ENCODE data around the gene IGFL2.

DNA sequence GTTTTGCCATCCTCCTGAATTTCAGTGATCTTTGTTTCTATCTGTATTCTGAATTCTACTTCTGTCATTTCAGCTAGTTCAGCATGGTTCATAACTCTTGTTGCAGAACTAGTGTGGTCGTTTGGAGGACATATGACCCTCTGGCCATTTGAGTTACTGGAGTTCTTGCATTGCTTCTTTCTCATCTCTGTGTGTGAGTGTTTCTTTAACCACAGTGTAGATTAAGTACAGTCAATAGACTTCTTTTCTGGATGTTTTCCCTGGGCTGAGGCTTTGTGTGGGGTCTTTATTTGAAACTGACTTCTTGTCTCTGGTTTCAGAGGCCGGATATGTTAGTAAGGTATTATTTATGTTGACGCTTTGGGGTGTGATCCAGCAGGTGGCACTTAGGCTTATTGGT is 14.7 kb downstream of the IGFL2 start:
- TF ChIP-seq, protein P1, sequence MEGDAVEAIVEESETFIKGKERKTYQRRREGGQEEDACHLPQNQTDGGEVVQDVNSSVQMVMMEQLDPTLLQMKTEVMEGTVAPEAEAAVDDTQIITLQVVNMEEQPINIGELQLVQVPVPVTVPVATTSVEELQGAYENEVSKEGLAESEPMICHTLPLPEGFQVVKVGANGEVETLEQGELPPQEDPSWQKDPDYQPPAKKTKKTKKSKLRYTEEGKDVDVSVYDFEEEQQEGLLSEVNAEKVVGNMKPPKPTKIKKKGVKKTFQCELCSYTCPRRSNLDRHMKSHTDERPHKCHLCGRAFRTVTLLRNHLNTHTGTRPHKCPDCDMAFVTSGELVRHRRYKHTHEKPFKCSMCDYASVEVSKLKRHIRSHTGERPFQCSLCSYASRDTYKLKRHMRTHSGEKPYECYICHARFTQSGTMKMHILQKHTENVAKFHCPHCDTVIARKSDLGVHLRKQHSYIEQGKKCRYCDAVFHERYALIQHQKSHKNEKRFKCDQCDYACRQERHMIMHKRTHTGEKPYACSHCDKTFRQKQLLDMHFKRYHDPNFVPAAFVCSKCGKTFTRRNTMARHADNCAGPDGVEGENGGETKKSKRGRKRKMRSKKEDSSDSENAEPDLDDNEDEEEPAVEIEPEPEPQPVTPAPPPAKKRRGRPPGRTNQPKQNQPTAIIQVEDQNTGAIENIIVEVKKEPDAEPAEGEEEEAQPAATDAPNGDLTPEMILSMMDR (conservative IDR thresholded peaks at IDR 0.05; ENCODE audit: low read depth, low read length), result no peak
- TF ChIP-seq RCOR1 (IDR thresholded peaks at IDR 0.05; ENCODE audit: insufficient replicate concordance, low read length) (no peak), POLR2A (IDR thresholded peaks at IDR 0.05; ENCODE audit: low read depth, low read length) (no peak), MAZ (IDR thresholded peaks at IDR 0.05; ENCODE audit: borderline replicate concordance, low read depth, low read length) (no peak), RFX5 (IDR thresholded peaks at IDR 0.05; ENCODE audit: low read depth, low read length) (no peak), SMC3 (IDR thresholded peaks at IDR 0.05; ENCODE audit: low read depth, low read length) (no peak), BHLHE40 (IDR thresholded peaks at IDR 0.05; ENCODE audit: low read depth, low read length) (no peak), CEBPB (IDR thresholded peaks at IDR 0.05; ENCODE audit: low read depth, low read length) (no peak), RAD21 (IDR thresholded peaks at IDR 0.05; ENCODE audit: low read length) (no peak), MXI1 (IDR thresholded peaks at IDR 0.05; ENCODE audit: borderline replicate concordance, low read depth, low read length) (no peak)
- TF ChIP-seq, protein P2, sequence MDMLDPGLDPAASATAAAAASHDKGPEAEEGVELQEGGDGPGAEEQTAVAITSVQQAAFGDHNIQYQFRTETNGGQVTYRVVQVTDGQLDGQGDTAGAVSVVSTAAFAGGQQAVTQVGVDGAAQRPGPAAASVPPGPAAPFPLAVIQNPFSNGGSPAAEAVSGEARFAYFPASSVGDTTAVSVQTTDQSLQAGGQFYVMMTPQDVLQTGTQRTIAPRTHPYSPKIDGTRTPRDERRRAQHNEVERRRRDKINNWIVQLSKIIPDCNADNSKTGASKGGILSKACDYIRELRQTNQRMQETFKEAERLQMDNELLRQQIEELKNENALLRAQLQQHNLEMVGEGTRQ (IDR thresholded peaks at IDR 0.05; ENCODE audit: low read depth, low read length), result no peak

All from IMR-90 (cell line).